ENCODE results near the gene ZGPAT.

ZGPAT gene

GRCh38 chr20:63765902-63766301 lies 58.1 kb downstream of the ZGPAT start:
- TF ChIP-seq CTCF (IDR thresholded peaks at IDR 0.05): no peak

GRCh38 chr20:63766695-63767426 lies 59.0 kb downstream of the ZGPAT start:
- no peak for TF ChIP-seq CTCF (IDR thresholded peaks at IDR 0.05)

GRCh38 chr20:63767456-63767855 lies 59.6 kb downstream of the ZGPAT start:
- no peak for TF ChIP-seq CTCF (IDR thresholded peaks at IDR 0.05)

- TF ChIP-seq CTCF (IDR thresholded peaks at IDR 0.05): no peak
Observed at GRCh38 chr20:63767886-63768285, 60.0 kb downstream of the ZGPAT start.

- no peak for TF ChIP-seq CTCF (IDR thresholded peaks at IDR 0.05)
Observed at GRCh38 chr20:63768591-63769515, 61.0 kb downstream of the ZGPAT start.

- no peak for TF ChIP-seq CTCF (IDR thresholded peaks at IDR 0.05)
Observed at GRCh38 chr20:63769891-63770474, 62.1 kb downstream of the ZGPAT start.

- no peak for TF ChIP-seq CTCF (IDR thresholded peaks at IDR 0.05)
Observed at GRCh38 chr20:63771046-63771707, 63.3 kb downstream of the ZGPAT start.

All from LNCAP (cell line).